GM19193 (cell line): ENCODE data around the gene EMX1.

Experiments used
- POLR2A ChIP-seq: IDR thresholded peaks from 4 replicates; pipeline ENCODE4 v1.6.1; 2011; ENCODE audit not compliant: insufficient read depth, insufficient read length; ENCODE audit errors: extremely low read depth

EMX1 gene

GRCh38 chr2:72982781-72983499, 65.6 kb downstream of the EMX1 start:
- no peak for TF ChIP-seq POLR2A

GRCh38 chr2:72983500-72984161, 66.3 kb downstream of the EMX1 start:
- no peak for TF ChIP-seq POLR2A

DNA sequence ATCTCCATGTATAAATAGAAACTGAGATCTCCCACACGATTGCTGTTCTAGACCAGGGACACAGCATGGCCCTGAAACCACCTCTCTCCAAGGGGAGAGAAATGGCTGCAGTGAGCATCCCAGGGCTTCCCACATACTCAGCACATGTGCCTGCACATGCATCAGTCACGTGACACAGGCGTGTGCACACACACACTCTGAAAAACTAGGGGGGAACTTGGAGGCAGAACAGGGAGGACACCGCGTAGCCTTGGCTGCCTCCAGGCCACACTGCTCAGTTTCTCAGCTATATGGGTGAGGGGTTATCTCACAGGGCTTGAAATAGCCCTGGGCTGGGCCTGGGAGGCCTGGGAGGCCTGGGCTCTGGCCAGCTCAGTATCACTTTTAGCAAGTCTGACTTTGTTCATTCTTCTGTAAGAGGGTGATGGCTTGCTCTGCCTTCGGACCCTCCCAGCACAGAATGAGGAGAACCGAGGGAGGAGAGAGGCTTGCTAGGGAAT, 66.9 kb downstream of the EMX1 start:
- TF ChIP-seq POLR2A = no peak
